Raji (cell line): ENCODE results near the gene KRT84.

ENCODE experiments used
- POLR2A ChIP-seq: IDR thresholded peaks from 2 replicates; pipeline ENCODE4 v1.6.1; 2011; ENCODE audit warnings: low read depth, low read length, control low read depth; ENCODE audit not compliant: insufficient read depth

Gene KRT84, protein sequence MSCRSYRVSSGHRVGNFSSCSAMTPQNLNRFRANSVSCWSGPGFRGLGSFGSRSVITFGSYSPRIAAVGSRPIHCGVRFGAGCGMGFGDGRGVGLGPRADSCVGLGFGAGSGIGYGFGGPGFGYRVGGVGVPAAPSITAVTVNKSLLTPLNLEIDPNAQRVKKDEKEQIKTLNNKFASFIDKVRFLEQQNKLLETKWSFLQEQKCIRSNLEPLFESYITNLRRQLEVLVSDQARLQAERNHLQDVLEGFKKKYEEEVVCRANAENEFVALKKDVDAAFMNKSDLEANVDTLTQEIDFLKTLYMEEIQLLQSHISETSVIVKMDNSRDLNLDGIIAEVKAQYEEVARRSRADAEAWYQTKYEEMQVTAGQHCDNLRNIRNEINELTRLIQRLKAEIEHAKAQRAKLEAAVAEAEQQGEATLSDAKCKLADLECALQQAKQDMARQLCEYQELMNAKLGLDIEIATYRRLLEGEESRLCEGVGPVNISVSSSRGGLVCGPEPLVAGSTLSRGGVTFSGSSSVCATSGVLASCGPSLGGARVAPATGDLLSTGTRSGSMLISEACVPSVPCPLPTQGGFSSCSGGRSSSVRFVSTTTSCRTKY

DNA sequence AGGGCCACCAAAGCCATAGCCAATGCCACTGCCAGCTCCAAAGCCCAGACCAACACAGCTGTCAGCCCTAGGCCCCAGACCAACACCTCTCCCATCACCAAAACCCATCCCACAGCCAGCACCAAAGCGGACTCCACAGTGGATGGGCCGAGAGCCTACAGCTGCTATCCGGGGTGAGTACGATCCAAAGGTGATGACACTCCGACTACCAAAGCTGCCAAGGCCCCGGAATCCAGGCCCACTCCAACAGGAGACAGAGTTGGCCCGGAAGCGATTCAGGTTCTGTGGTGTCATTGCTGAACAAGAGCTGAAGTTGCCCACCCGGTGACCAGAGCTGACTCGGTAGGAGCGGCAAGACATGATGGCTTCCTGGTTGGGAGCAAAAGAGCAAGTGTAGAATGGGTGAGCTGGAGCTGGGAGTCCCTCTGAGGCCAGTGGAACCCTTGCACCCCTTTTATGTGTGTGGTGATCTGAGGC lies at the start of gene KRT84:
Gene KRT84 (minus strand): TSS at position 427 of the 477 bp plus-strand sequence. CDS start 67 bp downstream, at position 360.
- no peak for TF ChIP-seq POLR2A

DNA sequence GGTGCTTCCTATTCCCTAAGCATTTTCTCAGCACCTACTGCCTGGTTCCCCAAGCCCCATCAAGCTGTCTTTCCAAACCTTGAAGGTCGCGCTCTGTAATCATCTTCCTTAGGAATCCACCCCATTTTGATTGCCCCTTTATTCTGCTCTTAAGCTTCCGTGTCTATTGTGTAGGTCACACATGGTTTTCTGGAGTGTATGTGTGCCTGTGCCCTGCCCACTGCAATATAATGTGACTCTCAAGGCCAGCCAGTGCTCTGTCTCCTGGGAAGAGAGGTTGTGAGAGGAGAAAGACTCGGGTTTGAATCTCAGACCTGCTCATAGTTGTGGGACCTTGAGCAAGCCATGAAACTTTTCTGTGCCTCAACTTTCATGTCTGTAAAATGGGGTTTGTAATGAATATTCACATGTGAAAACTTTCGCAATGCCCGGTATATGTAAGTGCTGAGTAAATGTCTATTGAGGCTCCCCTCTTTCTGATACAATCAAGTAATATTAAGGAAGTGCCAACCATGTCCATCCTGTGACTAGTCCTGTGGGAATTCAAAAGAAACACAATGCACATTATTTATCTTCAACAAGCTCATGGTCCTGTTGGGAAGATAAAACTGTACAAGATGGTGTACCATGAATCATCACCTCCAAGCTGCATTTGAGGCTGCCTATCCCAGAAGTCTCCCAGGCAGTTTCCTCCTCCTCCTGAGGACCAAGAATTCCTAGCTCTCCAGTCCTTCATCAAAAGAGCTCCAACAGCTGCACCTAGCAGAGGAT lies 49.5 kb upstream of the KRT84 start:
- no peak for TF ChIP-seq POLR2A

DNA sequence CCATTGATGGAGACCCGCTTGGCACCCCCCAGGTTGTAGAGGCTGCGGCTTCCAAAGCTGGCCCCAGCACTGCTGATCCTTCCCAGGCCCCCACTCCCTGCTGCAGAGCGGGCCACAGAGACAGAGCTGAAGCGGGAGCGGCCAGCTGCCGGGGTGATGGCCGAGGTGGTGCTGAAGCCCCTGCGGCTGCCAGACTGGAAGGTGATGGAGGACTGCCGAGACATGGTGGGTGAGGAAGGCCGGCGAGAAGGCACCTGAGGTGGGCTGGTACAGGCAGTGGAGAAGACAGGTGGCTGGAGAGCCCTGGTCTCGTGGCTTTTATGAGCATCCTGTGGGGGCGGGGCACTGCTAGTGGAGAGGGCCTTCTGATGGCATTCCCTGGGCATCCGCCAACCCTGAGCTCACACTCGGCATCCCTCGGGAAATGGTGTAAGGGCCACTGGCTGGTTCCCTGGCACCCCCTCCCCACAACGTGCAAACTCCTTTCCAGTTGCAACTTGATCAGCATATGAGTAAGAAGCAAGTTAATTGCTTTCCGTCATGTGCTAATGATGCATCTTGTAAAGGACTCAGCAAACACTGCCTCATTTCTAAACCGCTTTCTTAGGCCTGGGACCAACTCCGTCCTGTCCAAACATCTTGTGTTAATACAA lies 48.8 kb upstream of the KRT84 start, which contains the start of gene KRT75:
Gene KRT75 (minus strand): TSS at position 291 of the 653 bp plus-strand sequence. CDS start 67 bp downstream, at position 224.
- no peak for TF ChIP-seq POLR2A

DNA sequence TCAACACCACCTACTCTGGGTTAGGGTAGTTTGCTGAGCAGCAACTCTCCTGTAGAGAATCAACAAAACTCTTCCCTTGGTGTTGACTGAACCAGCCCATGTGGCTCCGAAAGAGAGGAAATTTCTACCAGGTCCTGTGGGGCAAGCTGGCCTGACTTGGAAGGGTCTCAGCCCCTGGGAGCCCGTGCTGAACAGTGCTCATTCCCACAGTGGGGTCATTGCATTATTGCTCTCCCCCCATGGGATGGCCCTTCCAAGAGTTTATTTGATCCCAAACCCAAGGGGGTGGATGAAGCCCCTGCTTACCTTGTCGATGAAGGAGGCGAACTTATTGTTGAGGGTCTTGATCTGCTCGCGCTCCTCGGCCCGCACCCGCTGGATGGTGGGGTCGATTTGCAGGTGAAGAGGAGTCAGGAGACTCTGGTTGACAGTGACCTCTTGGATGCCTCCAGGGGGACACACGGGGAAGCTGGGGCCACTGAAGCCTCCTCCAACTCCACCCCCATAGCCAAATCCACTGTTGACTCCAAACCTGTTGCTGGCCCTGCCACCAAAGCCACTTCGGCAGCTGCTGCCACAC lies 48.1 kb upstream of the KRT84 start:
- TF ChIP-seq POLR2A, result no peak

DNA sequence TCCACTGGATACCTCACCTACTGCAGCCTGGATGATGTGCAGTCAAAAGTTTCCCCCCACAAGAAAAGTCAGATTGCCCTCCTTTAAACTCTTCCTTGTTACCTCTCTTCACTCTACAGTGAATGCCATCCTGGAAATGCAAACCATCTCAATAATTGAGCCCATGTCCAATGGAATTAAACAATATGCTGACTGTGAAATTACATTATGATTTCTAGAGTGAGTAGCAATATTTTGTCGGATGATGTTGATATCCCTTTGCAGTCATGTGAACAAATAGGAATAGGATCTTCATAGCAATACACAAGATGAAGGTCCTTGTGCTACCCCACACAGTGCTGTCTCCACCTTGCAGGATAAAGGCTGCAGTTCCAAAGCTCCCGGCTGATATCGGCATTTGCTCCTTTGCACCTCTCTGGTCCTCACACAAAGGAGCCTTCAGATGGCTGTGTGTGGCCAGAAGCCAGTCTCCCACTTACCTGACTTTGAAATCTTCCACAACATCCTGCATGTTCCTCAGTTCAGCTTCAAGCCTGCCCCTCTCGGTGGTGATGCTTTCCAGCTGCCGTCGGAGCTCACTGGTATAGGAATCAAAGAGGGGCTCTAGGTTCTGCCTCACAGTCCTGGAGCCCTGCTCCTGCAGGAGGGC lies 47.2 kb upstream of the KRT84 start:
- TF ChIP-seq POLR2A, result no peak

DNA sequence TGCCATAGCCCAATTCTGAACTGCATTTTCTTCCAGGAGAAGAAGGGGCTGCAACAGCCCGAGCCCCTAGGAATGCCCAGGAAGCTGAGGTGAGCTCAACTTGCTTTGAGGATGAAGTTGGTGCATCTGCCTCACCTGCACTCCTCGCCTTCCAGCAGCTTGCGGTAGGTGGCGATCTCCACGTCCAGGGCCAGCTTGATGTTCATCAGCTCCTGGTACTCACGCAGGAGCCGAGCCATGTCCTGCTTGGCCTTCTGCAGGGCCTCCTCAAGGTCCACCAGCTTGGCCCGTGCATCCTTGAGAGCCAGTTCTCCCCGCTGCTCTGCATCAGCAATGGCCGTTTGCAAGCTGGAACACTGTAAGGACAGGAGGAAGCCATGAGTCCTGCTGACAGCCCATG lies 42.7 kb upstream of the KRT84 start:
- no peak for TF ChIP-seq POLR2A

DNA sequence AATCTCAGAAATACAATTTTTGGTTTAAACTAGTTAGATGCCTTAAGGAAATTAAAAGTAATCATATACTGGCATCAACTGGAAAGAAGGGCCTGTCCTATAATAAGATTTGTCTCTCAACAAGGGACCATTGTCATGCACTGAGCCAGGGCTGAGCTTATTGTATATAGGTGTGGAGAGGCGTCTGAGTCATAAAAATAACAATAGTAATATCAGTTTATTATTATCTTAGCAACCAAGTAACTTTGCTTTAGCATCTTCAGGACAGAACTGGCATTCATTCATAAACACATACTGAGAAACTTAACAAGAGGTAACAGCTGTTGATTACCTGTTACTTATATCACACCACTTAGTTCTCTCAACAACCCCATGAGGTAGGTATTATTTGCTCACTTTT lies 41.6 kb upstream of the KRT84 start:
- TF ChIP-seq POLR2A, result no peak

DNA sequence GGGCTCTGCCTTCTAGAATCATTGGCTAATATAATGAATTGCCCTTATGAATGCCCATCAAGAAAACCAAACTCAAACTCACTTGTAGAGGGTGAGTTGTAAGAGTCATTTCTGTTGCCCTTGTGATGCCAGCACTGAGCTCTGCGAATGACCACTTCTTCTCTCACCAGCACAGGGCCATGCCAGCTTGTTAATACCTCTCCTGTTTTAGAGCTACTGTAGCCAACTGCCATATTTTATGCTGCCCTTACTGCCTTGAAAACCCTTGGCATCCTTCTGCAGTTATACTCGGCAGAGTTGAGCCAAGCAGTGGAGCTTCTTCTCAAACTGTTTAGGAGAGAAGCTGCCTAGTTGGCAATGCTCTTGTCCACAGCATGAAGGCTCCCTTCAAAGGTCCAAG lies 40.6 kb upstream of the KRT84 start:
- TF ChIP-seq POLR2A, result no peak

DNA sequence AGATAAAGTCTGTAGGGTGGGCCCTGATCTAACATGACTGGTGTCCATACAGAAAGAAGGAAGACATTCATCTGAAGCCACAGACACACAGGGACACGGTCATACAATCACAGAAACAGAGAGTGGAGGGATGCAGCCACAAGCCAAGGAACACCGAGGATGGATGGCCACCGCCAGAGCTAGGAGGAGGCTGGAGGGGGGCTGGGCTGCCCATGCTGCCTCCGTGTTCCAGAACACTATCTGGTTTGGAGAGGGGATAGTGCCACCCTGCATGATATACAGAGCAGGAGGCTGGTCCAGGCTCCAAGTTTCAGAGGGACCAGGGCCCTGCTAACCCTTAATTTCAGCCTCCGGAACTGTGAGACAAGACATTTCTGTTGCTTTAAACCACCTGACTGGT lies 40.0 kb upstream of the KRT84 start:
- TF ChIP-seq POLR2A, result no peak

DNA sequence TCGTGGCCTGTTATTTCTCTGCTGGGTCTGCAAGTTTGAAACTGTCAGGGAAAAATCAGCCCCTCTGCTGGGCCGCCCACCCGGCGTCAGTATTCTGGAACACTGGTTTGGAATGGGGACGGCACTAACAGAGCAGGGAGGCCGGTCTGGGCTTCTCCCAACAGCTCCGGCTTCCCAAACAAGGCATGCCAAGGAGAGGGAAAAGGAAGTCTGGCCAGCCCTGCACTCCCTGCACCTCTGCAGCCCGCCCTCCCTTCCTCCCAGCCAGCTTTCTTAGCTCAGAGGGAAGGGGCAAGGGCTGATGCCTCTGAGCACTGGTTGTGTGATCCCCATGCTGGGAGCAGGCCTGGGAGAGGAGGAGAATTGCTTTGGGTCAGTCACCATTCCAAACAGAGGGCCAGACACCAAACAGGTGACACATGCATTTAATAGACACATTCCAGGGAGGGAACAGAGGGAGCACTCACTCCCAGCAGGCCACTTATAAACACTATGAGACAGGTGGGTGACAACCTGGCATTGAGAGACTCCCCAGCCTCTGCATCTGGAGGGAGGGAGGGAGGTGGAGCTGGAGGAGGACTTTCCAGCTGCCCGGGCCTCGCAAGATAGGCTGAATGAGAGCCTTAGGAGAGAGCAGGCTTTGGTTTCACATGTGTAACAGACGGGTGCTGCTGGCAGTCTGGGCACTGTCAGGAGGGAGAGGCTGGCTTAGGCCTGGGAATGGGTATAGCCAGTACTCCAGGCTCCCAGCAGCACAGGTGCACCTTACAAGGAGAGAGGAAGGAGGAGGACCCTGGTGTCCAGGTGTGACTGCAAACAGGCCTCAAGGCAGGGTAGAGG lies 38.4 kb upstream of the KRT84 start:
- no peak for TF ChIP-seq POLR2A

DNA sequence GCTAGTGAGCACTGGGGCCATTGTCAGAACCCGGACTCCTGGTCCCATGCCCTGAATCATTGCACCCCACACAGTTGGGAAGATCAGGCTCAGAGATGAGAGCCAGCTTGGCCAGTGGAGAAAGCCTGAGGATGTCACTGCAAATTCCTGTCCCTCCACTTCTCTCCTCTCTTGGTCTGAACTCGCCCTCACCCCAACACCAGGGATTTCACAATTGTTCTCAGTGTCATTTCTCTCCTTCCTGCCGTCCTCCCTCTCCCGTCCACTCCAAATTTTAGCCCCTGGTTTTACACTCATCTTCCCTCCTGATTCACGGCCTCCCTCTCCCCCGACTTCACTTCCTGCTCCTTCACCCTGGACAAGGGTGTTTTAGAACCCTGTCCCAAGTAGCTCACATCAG lies 37.6 kb upstream of the KRT84 start:
- no peak for TF ChIP-seq POLR2A

DNA sequence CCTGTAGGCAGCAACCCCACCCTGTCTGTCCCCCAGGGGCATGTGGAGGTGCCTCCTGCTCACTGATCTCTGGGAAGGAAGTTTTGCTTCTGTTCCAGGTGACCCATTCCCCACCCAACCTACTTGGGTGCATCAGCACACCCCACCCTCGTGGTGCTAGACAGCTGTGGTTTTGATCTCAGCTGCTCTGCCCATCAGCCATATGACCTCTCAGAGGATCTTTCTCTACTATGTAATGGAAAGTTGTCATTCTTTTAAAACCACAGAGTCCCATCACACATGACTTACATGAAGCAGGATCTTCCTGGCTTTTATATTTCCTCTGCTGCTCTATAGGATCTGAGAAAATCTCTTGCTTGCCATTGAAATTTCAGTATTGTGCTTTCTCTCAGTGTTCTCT lies 34.2 kb upstream of the KRT84 start:
- no peak for TF ChIP-seq POLR2A

DNA sequence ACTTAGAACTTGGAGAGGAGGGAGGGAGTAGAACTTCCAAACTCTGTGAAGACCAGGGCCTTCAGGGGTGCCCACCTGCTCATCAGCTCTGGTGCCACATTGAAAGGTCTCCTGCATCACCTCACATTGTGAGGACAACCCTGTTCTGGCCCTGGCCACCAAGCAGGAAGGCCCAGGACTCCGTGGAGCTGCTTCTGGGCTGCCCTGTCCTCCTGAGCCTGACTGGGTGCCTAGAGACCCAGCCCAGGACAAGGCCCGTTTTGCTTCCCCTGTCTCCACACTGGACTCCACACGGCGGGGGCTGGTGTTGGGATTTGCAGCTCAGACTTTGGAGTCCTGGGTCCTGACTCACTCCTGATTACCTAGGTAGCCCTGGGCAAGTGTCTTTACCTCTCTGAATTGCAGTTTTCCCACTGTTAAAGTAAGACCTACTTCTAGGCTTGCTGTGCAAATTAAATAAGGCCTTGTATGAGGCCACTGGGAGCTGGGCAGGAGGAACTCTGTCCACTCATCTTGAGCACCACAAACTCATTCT lies 33.2 kb upstream of the KRT84 start:
- no peak for TF ChIP-seq POLR2A
